Omental fat pad (tissue), 4 donors: ENCODE results near the gene TEX36. TPM values are rescaled to one million over a fixed set of nuclear protein-coding genes. Genes with fewer than 3 reads are reported as not detected.

ENCODE experiments used
- ATAC-seq: fragments of 150-250 bp; one replicate; pipeline ENCODE4 v1.9.1; 2016; ENCODE audit warnings: mild to moderate bottlenecking, moderate library complexity; ENCODE audit not compliant: low FRiP score
- DNase-seq: peaks from one replicate; pipeline ENCODE4 v3.0.0-alpha.2; 2019; ENCODE audit warnings: low spot score
- CTCF ChIP-seq, 3 donors: fragments of 450-650 bp; IDR thresholded peaks; one replicate each; pipeline ENCODE4 v1.5.1; 2016 to 2017; ENCODE audit warnings: antibody characterized with exemption in 3 of 3, mild to moderate bottlenecking in 3 of 3, moderate library complexity in 2 of 3
- total RNA-seq, 4 donors: library from RNA; depleted of rRNA; stranded (reverse); fragments of >200 nt; gene quantifications; one replicate each; pipeline ENCODE4 v1.1.0, GENCODE V29; 2016

TEX36 gene
- total RNA-seq, 4 donors from 2014 or later = not detected

GRCh38 chr10:125629758-125630376 lies 53.1 kb downstream of the TEX36 start:
- DNase-seq (no peak), ATAC-seq (no peak)
- no peak for TF ChIP-seq CTCF (IDR thresholded peaks at IDR 0.05)

GRCh38 chr10:125628104-125629049 lies 54.6 kb downstream of the TEX36 start:
- ATAC-seq = no peak
- DNase-seq = no peak
- no peak for TF ChIP-seq CTCF (IDR thresholded peaks at IDR 0.05)

GRCh38 chr10:125627646-125628045 lies 55.3 kb downstream of the TEX36 start:
- DNase-seq (no peak), ATAC-seq (no peak)
- TF ChIP-seq CTCF (IDR thresholded peaks at IDR 0.05) = no peak

- no peak for DNase-seq
- no peak for TF ChIP-seq CTCF (IDR thresholded peaks at IDR 0.05)
Observed at GRCh38 chr10:125626671-125627070, 56.3 kb downstream of the TEX36 start.

GRCh38 chr10:125625586-125625985 lies 57.4 kb downstream of the TEX36 start:
- no peak for ATAC-seq
- no peak for TF ChIP-seq CTCF (IDR thresholded peaks at IDR 0.05)
- DNase-seq = no peak

More at GRCh38 chr10:125626671-125627070, 56.3 kb downstream of the TEX36 start:
- ATAC-seq = no peak

GRCh38 chr10:125624800-125625199 lies 58.2 kb downstream of the TEX36 start:
- TF ChIP-seq CTCF (IDR thresholded peaks at IDR 0.05) = no peak
- DNase-seq (no peak), ATAC-seq (no peak)
